ENCODE measurements around the gene TAF3. TPM values are rescaled to one million over a fixed set of nuclear protein-coding genes. Genes with fewer than 3 reads are reported as not detected.

Gene TAF3
- total RNA-seq, 1 donor from 2014 or later: 11.8 TPM

DNA sequence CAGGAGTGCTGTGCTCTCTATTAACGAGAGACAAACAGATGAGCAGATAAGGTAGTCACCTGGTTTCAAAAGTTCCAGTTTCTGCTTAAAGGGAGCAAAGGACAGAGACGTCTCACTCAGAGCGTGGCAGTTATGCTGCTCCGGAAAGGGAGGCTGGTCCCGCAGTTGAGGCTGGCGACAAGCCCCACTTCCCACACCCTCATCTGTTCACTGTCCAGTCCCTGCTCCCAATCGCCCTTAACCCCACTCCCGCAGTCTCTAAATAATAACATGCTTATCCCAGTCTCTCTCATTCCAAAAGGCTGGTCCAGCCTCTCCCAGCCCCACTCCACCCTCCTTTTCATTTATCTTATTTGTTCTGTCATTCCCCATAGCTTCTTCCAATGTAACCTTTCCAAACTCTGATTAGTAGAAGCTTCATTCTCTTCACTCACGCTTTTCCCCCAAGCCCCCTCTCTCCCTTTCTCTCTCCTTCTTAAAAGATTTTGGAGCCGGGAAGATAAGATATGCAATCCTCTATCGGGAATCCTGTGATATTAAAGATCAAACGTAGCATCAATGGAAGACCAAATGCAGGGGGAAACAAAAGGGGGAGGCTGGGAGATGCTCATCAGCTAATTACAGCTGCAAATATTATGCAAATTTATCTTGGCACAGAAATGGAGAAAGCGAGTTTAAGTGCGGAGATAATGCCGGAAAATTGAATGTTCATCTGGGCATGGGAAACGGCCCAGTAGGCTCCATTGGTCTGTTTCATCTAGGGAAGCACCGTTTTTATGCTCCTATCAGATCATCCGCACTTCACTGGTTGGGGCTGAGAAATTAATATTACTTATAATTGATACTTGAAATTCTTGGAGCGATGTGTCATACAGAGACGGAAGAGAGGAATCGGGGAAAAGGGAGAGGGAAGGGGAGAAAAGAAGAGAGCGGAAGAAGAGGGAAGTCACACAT is 219.9 kb downstream of the TAF3 start:
- Mint-ChIP-seq H3K4me3 (no peak overlapping the region), H3K27ac (ENCODE audit: unreplicated experiment) (no peak overlapping the region)

DNA sequence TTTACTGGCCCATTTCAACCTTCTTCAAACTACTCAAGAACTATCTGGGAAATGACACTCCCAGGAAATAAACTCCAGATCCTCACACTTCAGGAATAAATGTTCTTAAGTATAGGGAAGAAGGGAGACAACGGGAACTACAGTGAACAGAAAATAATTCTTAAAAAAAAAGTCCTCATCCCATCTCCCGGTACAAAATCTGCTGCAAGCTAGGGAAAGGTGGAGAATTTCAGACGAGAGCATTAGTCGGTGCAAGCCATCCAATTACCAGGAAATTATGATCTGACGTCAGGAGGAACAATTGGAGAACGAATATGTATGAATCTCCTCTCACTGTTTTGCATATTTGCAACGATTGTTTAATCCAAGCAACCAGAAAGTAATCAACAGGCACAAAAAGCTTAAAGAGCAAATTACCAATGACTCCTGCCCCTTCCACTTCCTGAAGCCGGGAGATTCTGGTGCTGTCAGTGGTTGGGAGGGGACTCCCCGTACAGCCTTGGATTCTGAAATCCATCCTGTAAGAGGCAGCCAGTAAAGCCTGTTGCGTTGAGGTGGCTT is 221.1 kb downstream of the TAF3 start:
- no peaks in the 10 kb centered on the region for H3K9me3 Mint-ChIP-seq
- H3K27me3 Mint-ChIP-seq (ENCODE audit: low read depth): peaks cover 99% of the 10 kb centered on the region
- H3K4me3 Mint-ChIP-seq: no peak overlapping the region
- H3K36me3 Mint-ChIP-seq (ENCODE audit: low read depth): peaks cover 3% of the 10 kb centered on the region
- DNase-seq (ENCODE audit: low read depth, low spot score): no peak
- H3K27ac Mint-ChIP-seq (ENCODE audit: unreplicated experiment): no peak overlapping the region
- no peak for TF ChIP-seq CTCF (conservative IDR thresholded peaks at IDR 0.05)
- H3K4me1 Mint-ChIP-seq: peaks cover 7% of the 10 kb centered on the region

More for the DNA sequence above, 219.9 kb downstream of the TAF3 start:
- H3K36me3 Mint-ChIP-seq (ENCODE audit: low read depth): peaks cover 3% of the 10 kb centered on the region
- peaks cover 99% of the 10 kb centered on the region for H3K27me3 Mint-ChIP-seq (ENCODE audit: low read depth)
- no peak for TF ChIP-seq CTCF (conservative IDR thresholded peaks at IDR 0.05)
- DNase-seq (ENCODE audit: low read depth, low spot score): no peak
- H3K4me1 Mint-ChIP-seq: peaks cover 7% of the 10 kb centered on the region
- H3K9me3 Mint-ChIP-seq: no peaks in the 10 kb centered on the region

GRCh38 chr10:8040651-8041050 is 222.3 kb downstream of the TAF3 start:
- H3K9me3 Mint-ChIP-seq: no peaks in the 10 kb centered on the region
- TF ChIP-seq CTCF (conservative IDR thresholded peaks at IDR 0.05): no peak
- peaks cover 100% of the 10 kb centered on the region for H3K27me3 Mint-ChIP-seq (ENCODE audit: low read depth)
- peaks cover 3% of the 10 kb centered on the region for H3K36me3 Mint-ChIP-seq (ENCODE audit: low read depth)
- no peak for DNase-seq (ENCODE audit: low read depth, low spot score)
- peaks cover 6% of the 10 kb centered on the region for H3K4me1 Mint-ChIP-seq
- H3K27ac Mint-ChIP-seq (ENCODE audit: unreplicated experiment): no peak overlapping the region
- no peak overlapping the region for H3K4me3 Mint-ChIP-seq

DNA sequence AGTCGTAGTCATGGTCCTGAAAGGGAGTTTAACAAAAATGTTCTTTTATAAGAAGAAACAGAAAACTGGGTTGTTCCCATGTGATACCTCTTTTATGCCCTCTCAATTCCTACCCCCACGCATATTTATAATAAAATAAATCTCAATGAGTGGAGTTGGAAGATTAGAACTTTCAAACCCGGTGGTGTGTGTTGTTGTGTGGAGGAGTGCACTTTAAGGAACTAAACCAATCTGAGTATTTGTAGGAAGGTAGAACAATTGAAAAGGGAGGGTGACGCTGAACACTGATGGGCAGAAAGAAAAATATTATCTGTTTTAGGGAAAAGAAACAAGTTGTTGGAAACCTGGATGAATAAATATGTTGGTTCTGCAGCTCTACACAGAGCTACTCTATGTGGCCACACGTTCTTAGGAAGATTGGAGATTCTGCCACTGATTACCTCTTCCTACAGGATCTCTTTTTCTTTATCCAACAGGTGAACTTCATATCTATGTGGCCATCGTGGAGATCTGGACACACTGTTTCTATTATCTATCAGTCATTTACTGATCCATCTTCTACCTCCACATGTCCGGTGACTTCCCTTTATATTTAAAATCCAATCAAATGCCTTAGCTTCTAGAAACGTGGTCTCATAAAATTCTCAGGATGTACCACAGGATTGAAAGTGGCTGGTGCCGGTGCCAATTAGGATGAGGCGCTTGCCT is 223.1 kb downstream of the TAF3 start:
- DNase-seq (ENCODE audit: low read depth, low spot score): no peak
- no peak overlapping the region for H3K4me3 Mint-ChIP-seq
- H3K9me3 Mint-ChIP-seq: no peaks in the 10 kb centered on the region

More for the DNA sequence above, 223.1 kb downstream of the TAF3 start:
- no peak for TF ChIP-seq CTCF (conservative IDR thresholded peaks at IDR 0.05)
- Mint-ChIP-seq H3K36me3 (ENCODE audit: low read depth) (peaks cover 3% of the 10 kb centered on the region), H3K4me1 (peaks cover 6% of the 10 kb centered on the region), H3K27ac (ENCODE audit: unreplicated experiment) (no peak overlapping the region), H3K27me3 (ENCODE audit: low read depth) (peaks cover 100% of the 10 kb centered on the region)
